GM12878 (cell line): ENCODE data around the gene MAML2. TPM values are rescaled to one million over a fixed set of nuclear protein-coding genes. Genes with fewer than 3 reads are reported as not detected.

Experiments
- ATF7 ChIP-seq: fragments of 450-650 bp; IDR thresholded peaks from 2 replicates; pipeline ENCODE4 v1.6.1; 2016; ENCODE audit warnings: low read depth, mild to moderate bottlenecking
- BCL3 ChIP-seq: IDR thresholded peaks from 2 replicates; pipeline ENCODE4 v1.6.1; 2011; ENCODE audit warnings: borderline replicate concordance, low read depth, mild to moderate bottlenecking, moderate library complexity, low read length; ENCODE audit not compliant: insufficient read depth, poor library complexity, severe bottlenecking
- BMI1 ChIP-seq: fragments of 450-650 bp; IDR thresholded peaks from 2 replicates; pipeline ENCODE4 v1.6.1; 2016; ENCODE audit warnings: mild to moderate bottlenecking, moderate library complexity, borderline replicate concordance
- BRCA1 ChIP-seq: IDR thresholded peaks from 2 replicates; pipeline ENCODE4 v1.6.1; 2011; ENCODE audit warnings: low read depth, low read length, improper control_type of control experiment
- CHD1 ChIP-seq: IDR thresholded peaks from 2 replicates; pipeline ENCODE4 v1.6.1; 2012; ENCODE audit warnings: low read depth, low read length, improper control_type of control experiment
- CREB1 ChIP-seq: IDR thresholded peaks from 2 replicates; pipeline ENCODE4 v1.6.1; 2012; ENCODE audit warnings: low read depth, mild to moderate bottlenecking, inconsistent platforms
- ETV6 ChIP-seq, 2 experiments: fragments of 450-650 bp in 1 of 2; IDR thresholded peaks in 1 of 2; conservative IDR thresholded peaks in 1 of 2; 2 replicates each; pipeline ENCODE4 v1.6.1; 2014; ENCODE audit warnings: antibody characterized with exemption in 1 of 2, borderline replicate concordance in 1 of 2, low read depth in 1 of 2, mild to moderate bottlenecking in 1 of 2, moderate library complexity in 1 of 2
- FOXM1 ChIP-seq: IDR thresholded peaks from 2 replicates; pipeline ENCODE4 v1.6.1; 2012; ENCODE audit warnings: low read depth, mild to moderate bottlenecking, inconsistent platforms, low read length, moderate library complexity
- HDAC2 ChIP-seq: fragments of 200-600 bp; sonication (generic); IDR thresholded peaks from 2 replicates; pipeline ENCODE4 v1.6.1; 2017
- HDGF ChIP-seq: fragments of 450-650 bp; IDR thresholded peaks from 2 replicates; pipeline ENCODE4 v1.6.1; 2016; ENCODE audit warnings: antibody characterized with exemption
- IKZF1 ChIP-seq: fragments of 450-650 bp; conservative IDR thresholded peaks from 2 replicates; pipeline ENCODE4 v1.6.1; 2017; ENCODE audit warnings: antibody characterized with exemption, mild to moderate bottlenecking
- MEF2A ChIP-seq: IDR thresholded peaks from 2 replicates; pipeline ENCODE4 v1.6.1; 2011; ENCODE audit warnings: low read depth, mild to moderate bottlenecking, low read length, moderate library complexity; ENCODE audit not compliant: insufficient read depth
- MTA3 ChIP-seq: IDR thresholded peaks from 2 replicates; pipeline ENCODE4 v1.6.1; 2012; ENCODE audit warnings: low read length, inconsistent platforms, borderline replicate concordance
- NBN ChIP-seq: fragments of 450-650 bp; IDR thresholded peaks from 2 replicates; pipeline ENCODE4 v1.6.1; 2016
- NFIC ChIP-seq: IDR thresholded peaks from 2 replicates; pipeline ENCODE4 v1.6.1; 2012; ENCODE audit warnings: low read depth, mild to moderate bottlenecking, inconsistent platforms, low read length, moderate library complexity
- NKRF ChIP-seq: fragments of 450-650 bp; conservative IDR thresholded peaks from 2 replicates; pipeline ENCODE4 v1.6.1; 2017; ENCODE audit warnings: mild to moderate bottlenecking, moderate library complexity
- PAX5 ChIP-seq: IDR thresholded peaks from 2 replicates; pipeline ENCODE4 v1.6.1; 2011; ENCODE audit warnings: low read depth, low read length, borderline replicate concordance
- PAX8 ChIP-seq: fragments of 450-650 bp; IDR thresholded peaks from 2 replicates; pipeline ENCODE4 v1.6.1; 2017; ENCODE audit warnings: mild to moderate bottlenecking, moderate library complexity
- POU2F2 ChIP-seq: IDR thresholded peaks from 3 replicates; pipeline ENCODE4 v1.6.1; 2011; ENCODE audit warnings: low read depth, mild to moderate bottlenecking, low read length, borderline replicate concordance
- RCOR1 ChIP-seq: conservative IDR thresholded peaks from 2 replicates; pipeline ENCODE4 v1.6.1; 2012; ENCODE audit warnings: low read depth, low read length, improper control_type of control experiment
- RUNX3 ChIP-seq: IDR thresholded peaks from 2 replicates; pipeline ENCODE4 v1.6.1; 2012; ENCODE audit warnings: low read length, inconsistent platforms
- SKIL ChIP-seq: fragments of 450-650 bp; IDR thresholded peaks from 2 replicates; pipeline ENCODE4 v1.6.1; 2017; ENCODE audit warnings: mild to moderate bottlenecking, low read depth, inconsistent platforms; ENCODE audit not compliant: poor library complexity, severe bottlenecking
- SMARCA5 ChIP-seq: fragments of 450-650 bp; IDR thresholded peaks from 2 replicates; pipeline ENCODE4 v1.6.1; 2017; ENCODE audit warnings: mild to moderate bottlenecking
- SP1 ChIP-seq: IDR thresholded peaks from one replicate; pipeline ENCODE4 v1.6.1; 2011; ENCODE audit warnings: low read depth, low read length
- SREBF2 ChIP-seq: IDR thresholded peaks from 2 replicates; pipeline ENCODE4 v1.6.1; 2012; ENCODE audit warnings: mild to moderate bottlenecking, low read length
- TCF12 ChIP-seq: IDR thresholded peaks from 2 replicates; pipeline ENCODE4 v1.6.1; 2011; ENCODE audit warnings: low read depth, mild to moderate bottlenecking, low read length
- WRNIP1 ChIP-seq: IDR thresholded peaks from 2 replicates; pipeline ENCODE4 v1.6.1; 2011; ENCODE audit warnings: low read depth, low read length, improper control_type of control experiment, borderline replicate concordance
- polyA plus RNA-seq, 11 experiments: library from polyadenylated mRNA; depleted of rRNA in 4 of 11; unstranded in 6 of 11; stranded (reverse) in 5 of 11; fragments of >200 nt; fragmentation: Nextera tagmentation in 4 of 11; fragmentation: Illumina TruSeq in 1 of 11; extraction: Ambion mirVana in 4 of 11; extraction: Trizol in 1 of 11; gene quantifications; 1 replicate in 1 of 11; 2 replicates in 10 of 11; pipeline versions ENCODE4 v1.2.1 to v1.2.3, GENCODE V29; 2011 to 2016; ENCODE audit warnings: inconsistent platforms in 2 of 11, missing spikeins in 2 of 11, low read depth in 1 of 11
- total RNA-seq, 4 experiments: library from RNA; depleted of rRNA in 3 of 4; stranded (reverse); fragments of >200 nt in 3 of 4; fragmentation: Illumina TruSeq in 1 of 4; extraction: Trizol in 1 of 4; gene quantifications; 2 replicates each; pipeline versions ENCODE4 v1.2.1 to v1.2.3, GENCODE V29; 2013 to 2021

MAML2 gene
- total and polyA plus RNA-seq, 10 of the 15 experiments (the other 5 are each of a cell fraction or from before 2014, with no cell fraction given), result 2.5 to 15.1 (median 12.0) TPM

GRCh38 chr11:96357794-96358193 lies 14.8 kb upstream of the MAML2 start (continued):
- 0 out of 2 replicates have a peak, but pooled peaks have one; percentile 7 for TF ChIP-seq MEF2A
- TF ChIP-seq ETV6 (conservative IDR thresholded peaks at IDR 0.05 in 1 of 2, IDR thresholded peaks at IDR 0.05 in 1 of 2; ENCODE audit: borderline replicate concordance in 1 of 2, low read depth in 1 of 2), result no peak
- TF ChIP-seq HDGF, result no peak
- no peak for TF ChIP-seq HDAC2
- peak; percentile 39; the same call in 1 of the 2 replicates for TF ChIP-seq FOXM1
- TF ChIP-seq NBN, result no peak
- no peak for TF ChIP-seq WRNIP1
- no peak for TF ChIP-seq RCOR1
- no peak for TF ChIP-seq BMI1
- no peak for TF ChIP-seq PAX5
- TF ChIP-seq TCF12, result no peak
- no peak for TF ChIP-seq SMARCA5
- no peak for TF ChIP-seq PAX8
- no peak for TF ChIP-seq SREBF2
- TF ChIP-seq BCL3, result no peak
- TF ChIP-seq MTA3, result no peak
- no peak for TF ChIP-seq NKRF
- TF ChIP-seq RUNX3, result peak; percentile 93
- no peak for TF ChIP-seq POU2F2
- no peak for TF ChIP-seq SKIL
- TF ChIP-seq SP1, result no peak
- peak; percentile 63; the same call in 1 of the 2 replicates for TF ChIP-seq CREB1
- no peak for TF ChIP-seq CHD1
- TF ChIP-seq ATF7, result peak; percentile 94
- TF ChIP-seq IKZF1, result no peak
- TF ChIP-seq NFIC, result 0 out of 2 replicates have a peak, but pooled peaks have one; percentile 40
- no peak for TF ChIP-seq BRCA1
